Activated T-cell treated with anti-CD3 and anti-CD28 coated beads, Interleukin-2, amount 50 U/mL, for 72 hours (primary cell): ENCODE results near the gene TEAD1. TPM values are rescaled to one million over a fixed set of nuclear protein-coding genes. Genes with fewer than 3 reads are reported as not detected.

Source experiments
- ATAC-seq, 2 donors: fragments of 150-1000 bp; cut with Tn5 transposase; replicated peaks in 1 of 2; 2 replicates each; pipeline ENCODE4 v1.10.0; 2021; ENCODE audit warnings: moderate library complexity in 2 of 2, mild to moderate bottlenecking in 1 of 2
- DNase-seq, 2 donors: peaks; one replicate each; pipeline ENCODE4 v3.0.0; 2021 to 2022; ENCODE audit warnings: mixed read lengths in 1 of 2
- H3K27ac Mint-ChIP-seq: one replicate; pipeline ENCODE4 v1.8.0; 2022; ENCODE audit warnings: mild to moderate bottlenecking, moderate library complexity, mixed read lengths
- H3K27me3 Mint-ChIP-seq: one replicate; pipeline ENCODE4 v1.8.0; 2022; ENCODE audit warnings: low read depth, mixed read lengths
- H3K36me3 Mint-ChIP-seq, 2 donors: one replicate each; pipeline ENCODE4 v1.8.0; 2022; ENCODE audit warnings: mixed read lengths in 2 of 2, mild to moderate bottlenecking in 1 of 2; ENCODE audit not compliant: insufficient read depth in 2 of 2
- H3K4me1 Mint-ChIP-seq: one replicate; pipeline ENCODE4 v1.8.0; 2022; ENCODE audit warnings: low read depth, mixed read lengths
- H3K4me3 Mint-ChIP-seq, 2 donors: one replicate each; pipeline ENCODE4 v1.8.0; 2022; ENCODE audit warnings: mild to moderate bottlenecking in 2 of 2, mixed read lengths in 2 of 2, moderate library complexity in 2 of 2
- H3K9me3 Mint-ChIP-seq, 2 donors: one replicate each; pipeline ENCODE4 v1.8.0; 2022; ENCODE audit warnings: mixed read lengths in 2 of 2
- total RNA-seq, 2 donors: library from RNA; stranded (reverse); gene quantifications; one replicate each; pipeline ENCODE4 v1.2.3, GENCODE V29; 2022

TEAD1 gene
- total RNA-seq, 2 donors from 2014 or later, result 0.31 to 0.35 TPM

DNA sequence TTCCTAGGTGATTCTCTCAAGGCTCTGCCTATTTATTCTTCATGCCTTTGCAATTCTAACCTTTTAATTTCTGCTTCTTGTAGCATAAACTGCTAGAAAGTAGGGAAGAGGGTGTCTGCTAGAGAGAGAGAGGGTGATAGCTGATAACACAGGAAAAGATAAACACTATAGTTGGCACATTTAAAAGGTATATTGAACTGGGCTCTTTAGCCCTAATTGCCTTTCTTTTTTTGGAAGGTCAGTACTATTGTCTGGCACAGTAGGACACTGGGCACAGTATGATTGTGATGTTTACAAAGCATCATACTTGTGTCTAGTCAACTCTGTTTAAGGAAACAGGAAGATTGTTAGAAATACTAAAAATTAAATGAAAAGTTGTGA lies 33.3 kb downstream of the TEAD1 start:
- H3K4me1 Mint-ChIP-seq, result no peaks in the 10 kb centered on the region

DNA sequence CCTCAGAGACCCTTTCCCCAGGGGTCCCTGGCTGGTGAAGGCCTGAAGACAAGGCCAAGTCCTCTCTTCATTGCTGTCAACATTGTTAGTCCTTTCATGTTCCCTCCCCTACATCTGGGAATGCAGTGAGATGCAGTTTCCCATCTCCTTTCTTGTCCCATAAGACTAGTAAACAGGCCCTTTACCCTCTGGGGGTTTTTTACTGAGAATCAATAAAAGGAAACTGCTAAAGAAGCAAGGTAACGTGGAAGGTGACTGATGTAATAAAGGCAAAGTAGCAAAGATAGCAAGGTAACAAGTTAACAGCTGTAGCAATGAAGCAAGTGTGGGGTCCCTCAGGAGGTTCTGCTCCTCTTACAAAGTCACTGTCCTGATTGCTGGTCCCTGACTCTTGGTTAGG lies 37.3 kb downstream of the TEAD1 start:
- H3K36me3 Mint-ChIP-seq, result no peaks in the 10 kb centered on the region

More for the DNA sequence above, 33.3 kb downstream of the TEAD1 start:
- no peaks in the 10 kb centered on the region for H3K36me3 Mint-ChIP-seq
- H3K27me3 Mint-ChIP-seq, result peaks cover 71% of the 10 kb centered on the region
- ATAC-seq, result no peak
- DNase-seq, result no peak
- no peak overlapping the region for H3K4me3 Mint-ChIP-seq
- H3K27ac Mint-ChIP-seq, result no peak overlapping the region
- no peaks in the 10 kb centered on the region for H3K9me3 Mint-ChIP-seq

DNA sequence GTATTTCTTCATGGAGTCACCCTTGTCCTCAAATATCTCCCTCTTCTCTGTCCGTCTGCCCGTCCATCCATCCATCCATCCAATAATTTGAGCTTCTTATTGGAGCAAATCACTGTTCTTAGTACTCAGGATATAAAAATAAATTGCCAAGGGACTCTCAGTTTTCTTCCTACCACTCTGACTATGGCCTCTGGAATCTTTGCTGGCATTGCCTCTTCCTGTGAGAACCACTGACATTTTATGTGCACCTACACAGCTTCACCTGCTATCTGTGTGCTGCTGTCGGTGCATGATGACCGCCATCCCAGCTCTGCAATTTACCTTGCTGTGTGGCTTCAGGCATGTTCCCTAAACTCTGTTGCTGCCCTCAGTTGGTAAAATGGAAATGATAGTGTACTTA lies 37.9 kb downstream of the TEAD1 start:
- Mint-ChIP-seq H3K4me1 (no peaks in the 10 kb centered on the region), H3K27me3 (peaks cover 71% of the 10 kb centered on the region)
- no peak for DNase-seq

More for the DNA sequence above, 37.3 kb downstream of the TEAD1 start:
- DNase-seq (no peak), ATAC-seq (no peak)
- peaks cover 71% of the 10 kb centered on the region for H3K27me3 Mint-ChIP-seq
- no peaks in the 10 kb centered on the region for H3K9me3 Mint-ChIP-seq
- no peak overlapping the region for H3K27ac Mint-ChIP-seq
- H3K4me1 Mint-ChIP-seq, result no peaks in the 10 kb centered on the region
- no peak overlapping the region for H3K4me3 Mint-ChIP-seq

GRCh38 chr11:12715131-12715530 lies 40.9 kb downstream of the TEAD1 start:
- Mint-ChIP-seq H3K36me3 (no peaks in the 10 kb centered on the region), H3K4me3 (no peak overlapping the region), H3K27ac (no peak overlapping the region), H3K9me3 (no peaks in the 10 kb centered on the region), H3K4me1 (peaks cover 20% of the 10 kb centered on the region), H3K27me3 (peaks cover 77% of the 10 kb centered on the region)
- DNase-seq (no peak), ATAC-seq (no peak)

More for the DNA sequence above, 37.9 kb downstream of the TEAD1 start:
- H3K9me3 Mint-ChIP-seq, result no peaks in the 10 kb centered on the region
- H3K27ac Mint-ChIP-seq, result no peak overlapping the region
- no peak overlapping the region for H3K4me3 Mint-ChIP-seq
- ATAC-seq, result no peak
- H3K36me3 Mint-ChIP-seq, result no peaks in the 10 kb centered on the region

GRCh38 chr11:12715941-12716340 lies 41.7 kb downstream of the TEAD1 start:
- no peak for ATAC-seq
- Mint-ChIP-seq H3K4me3 (no peak overlapping the region), H3K9me3 (no peaks in the 10 kb centered on the region), H3K4me1 (peaks cover 20% of the 10 kb centered on the region), H3K36me3 (no peaks in the 10 kb centered on the region), H3K27me3 (peaks cover 77% of the 10 kb centered on the region), H3K27ac (no peak overlapping the region)
- no peak for DNase-seq

DNA sequence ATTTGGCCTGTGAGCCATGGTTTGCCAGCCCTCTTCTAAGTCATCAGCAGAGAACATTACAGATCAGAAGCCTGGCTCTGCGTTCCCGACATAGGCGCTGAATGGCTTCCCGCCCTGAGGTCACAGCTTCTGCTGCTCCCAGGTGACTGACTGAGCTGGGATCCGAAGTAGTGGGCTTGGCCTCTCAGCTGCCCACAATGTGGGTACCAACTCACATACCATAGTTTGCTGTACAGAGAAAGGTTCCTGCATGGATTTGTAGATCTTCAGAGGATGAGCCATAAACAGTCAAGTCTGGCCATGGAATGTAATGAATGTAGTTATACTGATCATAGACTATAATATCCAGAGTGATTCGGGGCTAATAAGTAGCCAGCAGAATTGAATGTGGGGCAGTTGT lies 42.6 kb downstream of the TEAD1 start:
- Mint-ChIP-seq H3K27ac (no peak overlapping the region), H3K27me3 (peaks cover 80% of the 10 kb centered on the region), H3K36me3 (no peaks in the 10 kb centered on the region), H3K9me3 (no peaks in the 10 kb centered on the region), H3K4me3 (no peak overlapping the region), H3K4me1 (peaks cover 20% of the 10 kb centered on the region)
- no peak for DNase-seq
- no peak for ATAC-seq

DNA sequence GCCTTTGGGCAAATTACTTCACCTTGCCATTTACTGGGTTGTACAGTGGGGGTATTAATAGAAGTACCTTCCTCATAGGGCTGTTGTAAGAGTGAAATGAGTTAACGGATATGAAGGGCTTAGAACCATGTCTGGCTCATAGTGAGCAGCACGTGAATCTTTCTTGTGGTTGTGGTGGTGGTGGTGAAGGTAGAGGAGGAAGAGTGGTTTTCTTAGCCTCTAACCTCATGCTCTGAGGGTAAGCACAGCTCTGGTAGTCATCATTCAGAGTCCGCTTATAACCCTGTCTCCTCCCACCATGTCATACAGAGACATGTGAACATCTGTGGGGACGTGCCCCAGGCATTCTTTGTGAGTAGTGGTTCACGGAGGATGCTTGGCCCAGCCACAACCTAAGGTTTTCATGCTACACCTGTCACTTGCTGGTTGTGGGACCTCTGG lies 43.6 kb downstream of the TEAD1 start:
- Mint-ChIP-seq H3K4me1 (peaks cover 20% of the 10 kb centered on the region), H3K27me3 (peaks cover 80% of the 10 kb centered on the region), H3K9me3 (no peaks in the 10 kb centered on the region), H3K27ac (peak overlapping the region; percentile 39), H3K4me3 (no peak overlapping the region), H3K36me3 (no peaks in the 10 kb centered on the region)
- DNase-seq (peak; percentile 77 to 81), ATAC-seq (peak; percentile 99)

DNA sequence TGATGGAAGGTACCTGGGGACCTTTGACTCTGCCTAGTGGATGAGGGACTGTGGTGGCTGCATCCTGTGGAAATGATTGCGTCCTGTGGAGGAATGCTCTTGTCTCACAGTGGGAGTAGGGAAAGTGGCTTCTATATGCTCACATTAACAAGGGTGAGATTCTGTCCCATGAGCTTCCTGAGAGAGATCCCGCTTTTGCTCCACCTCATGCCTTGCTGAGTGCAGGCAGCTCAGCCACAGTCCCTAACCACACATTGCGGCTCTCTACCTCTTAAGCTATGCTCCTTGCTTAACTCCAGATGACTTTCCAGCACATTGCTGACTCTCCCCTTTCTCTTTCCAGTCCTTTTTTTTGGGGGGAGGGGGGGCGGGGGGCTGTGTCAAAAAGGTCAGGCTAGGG lies 45.0 kb downstream of the TEAD1 start:
- no peaks in the 10 kb centered on the region for H3K36me3 Mint-ChIP-seq
- H3K27me3 Mint-ChIP-seq, result peaks cover 80% of the 10 kb centered on the region
- ATAC-seq, result no peak
- no peak for DNase-seq
- H3K4me1 Mint-ChIP-seq, result peaks cover 20% of the 10 kb centered on the region
- H3K4me3 Mint-ChIP-seq, result no peak overlapping the region
- no peaks in the 10 kb centered on the region for H3K9me3 Mint-ChIP-seq
- no peak overlapping the region for H3K27ac Mint-ChIP-seq

DNA sequence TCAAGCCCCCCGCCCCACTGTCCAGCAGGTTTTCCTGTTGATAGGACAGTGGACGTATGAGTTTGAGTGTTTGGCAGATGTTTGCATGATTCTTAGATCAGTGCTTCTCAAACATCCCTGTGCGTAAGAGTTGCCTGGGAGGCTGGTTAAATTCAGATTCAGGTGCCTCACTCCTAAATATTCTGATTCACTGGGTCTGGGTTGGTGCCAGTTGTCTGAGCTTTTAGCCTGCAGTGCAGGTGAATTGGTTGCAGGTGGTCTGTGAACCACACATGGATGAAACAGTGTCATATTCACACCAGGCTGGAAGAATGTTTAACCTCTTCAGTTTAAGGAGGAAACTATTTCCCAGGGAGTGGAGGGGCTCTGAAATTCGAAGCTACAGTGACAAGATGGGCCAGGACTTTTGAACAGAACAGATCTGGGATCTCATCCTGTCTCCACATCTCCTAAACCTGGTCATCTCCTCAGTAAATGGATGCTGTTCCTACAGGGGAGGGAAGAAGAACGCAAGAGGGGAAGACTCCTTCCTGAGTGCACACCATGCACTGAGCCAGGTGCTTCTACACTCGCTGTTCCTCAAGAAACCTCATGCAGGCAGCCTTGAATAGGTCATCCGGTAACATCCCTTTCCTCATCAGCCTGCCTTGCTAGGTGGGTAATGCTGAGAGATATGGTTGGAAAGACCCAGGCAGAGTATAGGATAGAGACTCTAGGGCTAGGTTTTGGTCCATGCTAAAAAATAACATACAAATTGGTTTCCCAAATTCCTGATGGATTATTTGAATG lies 47.8 kb downstream of the TEAD1 start:
- DNase-seq, result no peak
- no peaks in the 10 kb centered on the region for H3K9me3 Mint-ChIP-seq
- no peaks in the 10 kb centered on the region for H3K36me3 Mint-ChIP-seq
- H3K4me1 Mint-ChIP-seq, result peaks cover 20% of the 10 kb centered on the region
- no peak for ATAC-seq
- H3K4me3 Mint-ChIP-seq, result no peak overlapping the region
- H3K27me3 Mint-ChIP-seq, result peaks cover 80% of the 10 kb centered on the region
- no peak overlapping the region for H3K27ac Mint-ChIP-seq

GRCh38 chr11:12723421-12724300 lies 49.4 kb downstream of the TEAD1 start:
- peaks cover 6% of the 10 kb centered on the region for H3K4me1 Mint-ChIP-seq
- H3K27me3 Mint-ChIP-seq, result peaks cover 84% of the 10 kb centered on the region
- ATAC-seq, result no peak
- no peak overlapping the region for H3K27ac Mint-ChIP-seq
- no peaks in the 10 kb centered on the region for H3K9me3 Mint-ChIP-seq
- no peaks in the 10 kb centered on the region for H3K36me3 Mint-ChIP-seq
- DNase-seq, result no peak
- no peak overlapping the region for H3K4me3 Mint-ChIP-seq

GRCh38 chr11:12724301-12725054 lies 50.3 kb downstream of the TEAD1 start:
- Mint-ChIP-seq H3K4me3 (no peak overlapping the region), H3K4me1 (no peaks in the 10 kb centered on the region), H3K27me3 (peaks cover 85% of the 10 kb centered on the region), H3K9me3 (no peaks in the 10 kb centered on the region), H3K36me3 (no peaks in the 10 kb centered on the region), H3K27ac (no peak overlapping the region)
- ATAC-seq (no peak), DNase-seq (no peak)

GRCh38 chr11:12725055-12725862 lies 51.0 kb downstream of the TEAD1 start:
- Mint-ChIP-seq H3K27me3 (peaks cover 82% of the 10 kb centered on the region), H3K4me1 (no peaks in the 10 kb centered on the region), H3K27ac (no peak overlapping the region), H3K4me3 (no peak overlapping the region), H3K9me3 (no peaks in the 10 kb centered on the region), H3K36me3 (no peaks in the 10 kb centered on the region)
- no peak for ATAC-seq
- DNase-seq, result no peak
